Stimulated activated CD8-positive, alpha-beta memory T cell treated with anti-CD3 and anti-CD28 coated beads, Interleukin-15, amount 100 ng/mL, for 1 hour (primary cell): ENCODE results near the gene OR13C2.
"Not testable (repeated sequence)": the region's sequence is repeated elsewhere in the genome, so short reads cannot be mapped to it uniquely, and the experiment has no call there.

ENCODE experiments used
- DNase-seq: peaks from one replicate; pipeline ENCODE4 v3.0.0-alpha.2; 2020; ENCODE audit warnings: low read depth

Gene OR13C2

GRCh38 chr9:104605527-104605926 lies at the start of gene OR13C2:
Gene OR13C2 (minus strand): TSS chr9:104605627. CDS start chr9:104605627, 0 bp downstream.
- DNase-seq = not testable (repeated sequence)

- DNase-seq = no peak
Observed at GRCh38 chr9:104635456-104635855, 30.0 kb upstream of the OR13C2 start.

GRCh38 chr9:104633976-104634520 lies 28.6 kb upstream of the OR13C2 start:
- no peak for DNase-seq

- DNase-seq = not testable (repeated sequence)
Observed at GRCh38 chr9:104625964-104626363, 20.5 kb upstream of the OR13C2 start.

GRCh38 chr9:104618104-104618503 lies 12.7 kb upstream of the OR13C2 start, which contains the start of gene OR13C9:
Gene OR13C9 (minus strand): TSS chr9:104618204. CDS start chr9:104618204, 0 bp downstream.
- no peak for DNase-seq

- no peak for DNase-seq
Observed at GRCh38 chr9:104617418-104617817, 12.0 kb upstream of the OR13C2 start.

GRCh38 chr9:104611213-104611612 lies 5.8 kb upstream of the OR13C2 start:
- DNase-seq = no peak

GRCh38 chr9:104608336-104608735 lies 2.9 kb upstream of the OR13C2 start:
- DNase-seq = no peak

GRCh38 chr9:104606152-104606551 lies 725 bp upstream of the OR13C2 start:
- DNase-seq = no peak

GRCh38 chr9:104604801-104605200 lies 626 bp downstream of the OR13C2 start:
- no peak for DNase-seq

GRCh38 chr9:104599313-104599712 lies 6.1 kb downstream of the OR13C2 start, which contains the start of gene OR13C5:
Gene OR13C5 (minus strand): TSS chr9:104599413. CDS start chr9:104599413, 0 bp downstream.
- not testable (repeated sequence) for DNase-seq

- not testable (repeated sequence) for DNase-seq
Observed at GRCh38 chr9:104598749-104599148, 6.7 kb downstream of the OR13C2 start.

- DNase-seq = no peak
Observed at GRCh38 chr9:104589626-104590025, 15.8 kb downstream of the OR13C2 start.

GRCh38 chr9:104586496-104587180 lies 18.8 kb downstream of the OR13C2 start:
- no peak for DNase-seq

GRCh38 chr9:104580562-104580961 lies 24.9 kb downstream of the OR13C2 start:
- no peak for DNase-seq

- no peak for DNase-seq
Observed at GRCh38 chr9:104577263-104577662, 28.2 kb downstream of the OR13C2 start.

- no peak for DNase-seq
Observed at GRCh38 chr9:104575456-104575855, 30.0 kb downstream of the OR13C2 start.

GRCh38 chr9:104572612-104573011 lies 32.8 kb downstream of the OR13C2 start:
- no peak for DNase-seq

GRCh38 chr9:104568868-104569267 lies 36.6 kb downstream of the OR13C2 start, which contains the start of gene OR13C8:
Gene OR13C8 (plus strand): TSS chr9:104569168. CDS start chr9:104569168, 0 bp downstream.
- no peak for DNase-seq

GRCh38 chr9:104564358-104564757 lies 41.1 kb downstream of the OR13C2 start:
- no peak for DNase-seq

- no peak for DNase-seq
Observed at GRCh38 chr9:104556830-104557634, 48.4 kb downstream of the OR13C2 start.

- no peak for DNase-seq
Observed at GRCh38 chr9:104555521-104555920, 49.9 kb downstream of the OR13C2 start.
